HG03097 (cell line): Measurements from ENCODE around the gene PTPN1.
"Not testable (repeated sequence)": the region's sequence is repeated elsewhere in the genome, so short reads cannot be mapped to it uniquely, and the experiment has no call there.

Experiments used
- ATAC-seq: cut with Tn5 transposase; IDR thresholded peaks from one replicate; pipeline ENCODE4 v1.9.1; 2021; ENCODE audit not compliant: unreplicated experiment, low FRiP score

Gene PTPN1

DNA sequence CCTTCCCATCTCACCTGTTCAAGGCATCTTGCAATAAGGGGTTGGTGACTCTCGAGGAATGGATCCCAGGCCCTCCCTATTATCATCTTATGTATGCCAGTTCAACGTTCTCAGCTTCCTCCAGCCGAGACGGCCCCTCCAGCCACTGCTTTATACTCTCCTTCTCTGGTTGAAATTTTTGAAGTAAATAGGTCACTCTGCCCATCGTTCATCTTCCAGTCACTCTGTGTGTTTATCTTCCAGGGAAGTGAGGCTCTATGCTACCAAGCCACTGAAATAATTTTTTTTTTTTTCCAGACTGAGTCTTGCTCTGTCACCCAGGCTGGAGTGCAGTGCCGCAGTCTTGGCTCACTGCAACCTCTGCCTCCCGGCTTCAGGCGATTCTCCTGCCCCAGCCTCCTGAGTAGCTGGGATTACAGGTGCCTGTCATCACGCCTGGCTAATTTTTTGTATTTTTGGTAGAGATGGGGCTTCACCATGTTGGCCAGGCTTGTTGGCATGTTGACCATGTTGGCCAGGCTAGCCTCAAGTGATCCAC lies 17.0 kb downstream of the PTPN1 start:
- ATAC-seq, result no peak

DNA sequence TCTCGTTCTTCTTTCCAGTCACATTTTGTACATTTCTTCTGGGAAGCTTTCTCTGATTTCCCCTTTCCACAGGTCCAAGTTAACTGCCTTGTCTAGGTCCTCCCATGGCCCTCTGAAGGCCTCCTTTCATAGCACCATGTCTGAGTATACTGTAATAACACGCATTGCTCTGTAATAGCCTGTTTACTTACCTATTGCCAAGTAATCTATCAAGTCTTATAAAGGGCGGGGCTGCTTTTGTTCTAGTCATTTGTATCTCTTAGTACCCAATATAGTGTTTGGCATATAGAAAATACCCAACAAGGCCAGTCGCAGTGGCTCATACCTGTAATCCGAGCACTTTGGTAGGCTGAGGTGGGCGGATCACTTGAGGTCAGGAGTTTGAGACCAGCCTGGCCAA lies 17.9 kb downstream of the PTPN1 start:
- no peak for ATAC-seq

DNA sequence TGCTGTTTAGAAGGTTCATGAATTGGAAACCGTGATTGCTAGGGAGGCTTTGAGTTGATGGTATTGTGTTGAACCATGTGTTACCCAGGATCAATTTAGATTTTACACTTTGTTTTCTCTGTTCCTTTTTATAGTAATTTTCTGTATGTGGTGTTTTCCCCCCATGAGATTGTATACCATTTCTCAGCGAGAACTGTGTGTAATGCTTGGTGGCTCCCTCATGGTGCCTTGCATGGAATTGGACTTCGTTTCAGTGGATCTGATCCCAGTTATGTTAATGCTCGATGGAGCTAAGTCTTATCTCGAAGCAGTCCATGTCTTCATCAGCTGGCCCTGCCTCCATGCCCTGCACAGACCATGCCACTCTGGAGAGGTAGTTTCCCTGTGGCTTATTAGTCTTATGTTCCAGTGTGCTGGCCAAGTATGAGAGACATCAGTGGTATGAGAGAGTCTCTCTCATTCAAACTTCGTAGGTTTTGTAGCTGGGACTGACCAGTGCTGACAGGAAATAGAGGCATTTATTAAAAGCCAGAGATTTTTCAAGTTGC lies 18.7 kb downstream of the PTPN1 start:
- ATAC-seq, result no peak

DNA sequence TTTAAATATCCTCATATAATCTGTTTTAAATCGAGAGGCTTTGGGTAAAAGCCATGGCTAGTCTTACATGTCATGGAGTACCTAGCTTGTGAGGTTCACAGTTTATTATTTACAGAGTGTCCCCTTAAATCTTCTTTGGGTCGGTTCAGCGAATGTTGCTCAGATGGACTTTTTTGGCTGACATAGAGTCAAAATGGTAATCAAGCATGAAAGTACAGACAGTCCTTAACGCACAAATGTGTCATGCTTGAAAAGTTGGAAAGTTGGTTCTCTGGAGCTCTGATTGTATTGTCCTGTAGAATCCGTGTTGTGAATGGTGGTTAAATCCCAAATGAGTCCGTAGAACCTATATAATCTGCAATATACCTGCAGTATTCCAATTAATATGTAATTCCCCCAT lies 22.0 kb downstream of the PTPN1 start:
- no peak for ATAC-seq

DNA sequence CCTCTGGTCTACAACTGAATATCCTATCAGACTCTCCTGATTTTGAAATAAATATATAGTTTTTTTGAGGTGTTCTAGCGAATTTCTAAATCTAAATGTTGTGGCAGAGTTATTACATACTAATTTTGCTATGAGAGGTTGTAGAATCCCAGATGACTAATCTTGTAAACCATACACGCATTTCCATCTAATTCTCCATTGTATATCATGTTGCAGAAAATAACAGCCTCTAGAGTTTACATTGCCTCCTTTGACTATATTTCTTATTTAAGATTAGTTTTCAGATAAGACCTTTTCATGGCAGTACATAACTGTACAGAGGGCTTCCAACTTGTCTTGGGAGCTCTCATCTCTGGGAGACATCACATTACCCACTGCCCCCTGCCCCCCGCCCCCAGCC lies 22.9 kb downstream of the PTPN1 start:
- ATAC-seq, result no peak

DNA sequence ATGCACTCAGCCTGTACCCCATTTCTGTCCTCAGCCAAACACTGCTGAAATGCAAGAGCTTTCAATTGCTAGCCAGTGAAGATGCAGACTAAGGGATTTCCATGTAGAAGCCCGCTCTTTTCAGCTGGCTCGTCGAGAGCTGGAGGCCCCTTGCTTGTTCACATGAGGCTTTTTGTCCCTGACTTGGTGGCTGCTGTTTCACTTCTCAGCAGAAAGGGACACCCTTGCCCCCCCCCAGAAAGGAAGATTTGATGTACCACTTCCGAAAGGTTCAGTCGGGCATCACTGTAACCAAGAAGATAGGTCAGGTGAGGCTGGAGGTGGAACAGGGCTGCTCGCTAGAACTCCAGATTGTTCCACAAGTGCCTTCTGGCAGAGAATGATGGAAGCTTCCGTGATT lies 23.3 kb downstream of the PTPN1 start:
- no peak for ATAC-seq

DNA sequence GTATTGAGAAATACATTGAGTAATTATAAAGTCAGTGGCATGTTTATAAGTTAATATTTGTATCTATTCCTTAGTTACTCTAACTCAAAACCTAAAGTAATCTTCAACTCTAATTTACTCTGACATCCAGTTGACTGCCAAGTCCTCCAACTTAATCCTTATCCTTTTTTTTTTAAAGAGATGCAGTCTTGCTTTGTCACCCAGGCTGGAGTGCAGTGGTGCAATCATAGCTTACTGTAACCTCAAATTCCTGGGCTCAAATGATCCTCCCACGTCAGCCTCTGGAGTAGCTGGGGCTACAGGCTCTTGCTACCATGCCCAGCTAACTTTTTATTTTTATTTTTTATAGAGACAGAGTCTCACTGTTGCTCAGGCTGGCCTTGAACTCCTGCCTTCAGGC lies 24.4 kb downstream of the PTPN1 start:
- ATAC-seq, result no peak

DNA sequence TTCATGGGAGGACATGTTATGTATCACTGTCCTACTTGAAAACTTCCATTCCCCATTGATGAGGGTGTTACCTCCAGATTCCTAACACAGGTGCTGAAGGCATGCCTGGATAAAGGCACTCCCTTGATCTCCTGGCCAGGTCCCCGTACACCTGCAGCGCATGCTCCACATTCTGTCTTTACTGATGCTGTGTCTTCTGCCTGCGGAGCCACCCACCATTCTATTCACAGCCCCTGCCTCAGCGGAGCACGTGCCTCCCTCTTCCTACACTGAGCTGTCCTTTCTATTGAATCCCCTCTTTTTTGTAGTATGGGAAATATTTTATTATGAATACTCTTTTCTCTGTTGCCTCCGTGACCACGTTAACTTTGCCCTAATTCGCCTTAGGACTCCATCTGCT lies 25.0 kb downstream of the PTPN1 start:
- no peak for ATAC-seq

DNA sequence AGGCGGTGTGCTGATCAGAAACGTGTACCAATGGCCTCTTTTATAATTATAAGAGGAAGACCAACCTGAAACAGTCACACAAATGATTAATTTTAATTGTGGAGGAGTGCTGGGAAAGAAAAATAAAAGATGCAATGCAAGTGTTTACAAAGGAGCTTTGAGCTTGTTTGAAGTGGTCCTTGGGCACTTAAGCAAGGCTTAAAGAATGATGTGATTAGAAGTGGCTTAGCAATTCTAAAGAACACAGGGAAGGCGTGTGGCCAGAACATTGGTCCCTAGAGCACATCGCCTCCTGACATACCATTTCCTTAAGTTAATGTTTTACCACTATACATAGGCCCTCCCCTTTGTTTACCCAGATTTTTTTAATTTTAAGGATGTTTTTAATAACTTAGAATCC lies 26.1 kb downstream of the PTPN1 start:
- no peak for ATAC-seq

DNA sequence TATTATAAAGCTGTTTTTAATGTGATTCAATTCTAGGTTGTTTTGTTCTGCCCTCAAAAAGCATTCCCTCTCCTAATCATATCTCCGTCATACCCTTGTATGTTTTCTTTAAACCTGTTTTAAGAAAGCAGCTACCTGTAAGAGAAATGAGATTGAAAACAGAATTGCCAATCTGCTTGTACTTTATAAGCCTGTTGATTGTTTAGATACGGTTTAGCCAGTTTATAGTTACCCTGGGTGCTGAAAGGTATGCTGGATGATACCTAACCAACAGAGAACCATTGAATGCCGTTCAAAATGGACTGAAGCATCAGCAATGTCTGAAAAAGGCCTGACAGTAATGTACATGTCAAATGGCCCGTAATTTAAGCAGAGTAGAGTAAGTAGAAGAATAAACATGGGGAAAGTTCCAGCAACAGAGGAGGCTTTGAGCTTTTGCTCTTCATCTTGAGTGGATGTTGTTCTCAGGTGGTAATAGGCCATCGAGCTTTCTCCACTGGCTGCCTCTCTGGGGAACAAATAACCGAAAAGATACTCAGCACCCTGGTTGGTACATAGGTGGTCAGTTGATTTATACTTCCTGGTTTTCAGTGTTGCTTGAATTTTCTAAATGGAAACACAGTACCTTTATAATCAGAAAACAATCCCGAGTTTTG lies 27.5 kb downstream of the PTPN1 start:
- no peak for ATAC-seq

DNA sequence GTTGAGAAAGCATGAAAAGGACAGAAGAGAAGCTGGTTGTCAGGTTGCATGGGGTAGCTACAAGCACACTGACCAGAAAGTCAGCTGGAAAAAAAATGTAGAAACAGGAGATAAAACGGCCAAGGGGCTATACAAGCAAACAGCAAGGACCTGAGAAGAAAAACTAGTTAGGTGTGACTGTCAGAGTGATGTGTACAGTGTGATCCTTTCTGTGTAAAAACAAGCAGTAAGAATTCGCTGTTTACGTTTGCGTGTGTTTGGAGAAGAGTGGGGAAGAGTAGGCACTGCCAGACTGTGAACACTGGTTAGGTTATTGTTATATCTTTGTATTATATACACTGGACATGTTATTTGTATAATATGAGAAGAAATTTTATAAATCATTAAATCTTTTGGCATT lies 28.1 kb downstream of the PTPN1 start:
- no peak for ATAC-seq

DNA sequence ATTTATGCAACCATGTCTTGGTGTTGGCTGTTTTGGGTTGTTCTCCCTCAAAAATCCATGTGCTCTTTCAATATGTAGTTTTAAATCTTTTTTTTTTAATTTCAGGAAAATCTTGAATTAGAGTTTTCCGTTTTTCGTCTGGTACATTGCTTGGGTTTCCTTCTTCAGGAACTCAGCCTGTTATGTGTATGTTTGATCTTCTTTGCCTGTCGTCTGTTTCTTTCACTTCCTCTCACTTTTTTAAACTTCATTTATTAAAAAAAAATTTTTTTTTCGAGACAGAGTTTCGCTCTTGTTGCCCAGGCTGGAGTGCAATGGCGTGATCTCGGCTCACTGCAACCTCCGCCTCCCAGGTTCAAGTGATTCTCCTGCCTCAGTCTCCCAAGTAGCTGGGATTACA lies 29.6 kb downstream of the PTPN1 start:
- not testable (repeated sequence) for ATAC-seq

DNA sequence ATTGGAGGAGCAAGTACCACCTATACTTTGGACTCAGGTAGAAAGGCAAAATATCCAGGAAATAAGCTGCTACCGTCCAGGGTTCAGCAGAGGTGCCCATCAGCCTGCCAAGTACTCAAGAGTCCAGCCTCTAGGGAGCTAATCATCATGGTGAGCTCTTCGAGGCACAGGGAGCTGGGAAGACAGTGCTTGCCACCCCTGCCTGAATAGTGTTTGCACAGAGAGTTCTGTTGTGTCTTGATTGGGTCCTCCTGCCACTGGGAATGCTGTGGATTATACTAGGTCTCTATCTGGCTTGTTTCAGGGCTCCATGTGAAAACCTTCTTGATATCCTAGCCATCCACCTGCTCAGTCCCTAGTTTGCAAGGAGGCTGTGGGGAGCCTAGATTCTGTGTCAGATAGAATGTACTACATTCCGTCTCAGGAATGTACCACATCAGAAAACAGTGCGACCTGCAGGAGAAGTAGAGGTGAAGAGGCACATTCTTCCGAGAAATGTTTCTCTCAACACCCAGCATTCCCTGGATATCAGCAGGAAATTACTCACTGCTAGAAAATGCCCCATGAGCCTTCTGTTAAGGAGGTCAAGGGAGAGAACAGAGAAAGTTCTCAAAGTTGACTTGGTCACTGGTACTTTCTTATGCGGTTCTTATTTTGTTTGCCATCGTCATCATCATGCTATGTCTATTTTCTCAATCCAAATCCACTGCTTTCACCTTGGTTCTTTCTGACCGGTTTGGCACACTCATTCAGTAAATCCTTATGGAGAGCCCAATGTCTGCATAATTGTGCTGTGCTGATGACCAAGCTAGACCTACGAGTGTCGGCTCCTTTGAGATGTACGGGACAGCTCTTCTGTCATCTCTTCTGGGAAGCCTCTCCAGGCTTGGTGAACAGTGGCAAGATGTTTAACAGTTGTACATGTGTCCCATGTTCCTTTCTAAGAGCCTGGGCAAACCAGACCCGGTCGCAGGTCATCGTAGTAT lies 30.7 kb downstream of the PTPN1 start:
- ATAC-seq, result no peak

DNA sequence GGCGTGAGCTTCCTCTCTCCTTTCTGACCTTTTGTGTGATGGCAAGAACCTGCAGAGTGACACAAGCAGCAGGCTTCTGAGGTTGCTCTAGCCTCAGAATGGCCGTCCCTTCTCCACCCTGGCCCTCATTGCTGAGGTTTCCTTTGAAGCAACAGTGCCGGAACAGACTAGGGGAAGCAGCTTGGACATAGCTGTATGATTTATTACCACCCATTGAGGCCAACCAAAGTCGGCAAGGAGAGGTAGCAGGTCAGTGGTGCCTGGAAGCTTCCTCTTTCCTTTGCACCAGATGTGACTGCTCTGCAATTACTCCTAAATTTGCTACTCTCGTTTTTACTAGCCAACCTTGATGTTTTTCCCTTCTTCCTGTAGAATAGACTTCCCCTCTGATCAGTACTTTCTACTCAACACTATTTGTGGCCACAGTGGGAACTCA lies 31.4 kb downstream of the PTPN1 start:
- ATAC-seq, result no peak

DNA sequence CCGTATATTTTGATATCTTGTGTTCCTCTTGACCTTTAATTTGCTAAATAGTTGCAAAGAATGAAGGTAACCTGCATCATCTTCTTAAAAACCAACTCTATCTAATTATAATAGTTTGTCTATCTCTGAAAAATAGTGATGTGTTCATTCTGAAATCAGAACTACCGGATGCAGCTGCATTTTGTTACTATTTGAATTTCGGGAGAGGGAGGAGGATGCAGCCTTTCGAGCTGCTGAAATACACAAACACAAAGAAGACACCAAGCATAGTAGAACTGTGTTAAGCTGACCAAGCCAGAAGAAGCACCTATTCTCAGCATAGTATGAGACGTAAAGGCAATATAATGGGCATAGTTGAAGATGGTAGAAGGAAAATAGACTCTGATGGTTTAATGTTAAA lies 33.1 kb downstream of the PTPN1 start:
- no peak for ATAC-seq

DNA sequence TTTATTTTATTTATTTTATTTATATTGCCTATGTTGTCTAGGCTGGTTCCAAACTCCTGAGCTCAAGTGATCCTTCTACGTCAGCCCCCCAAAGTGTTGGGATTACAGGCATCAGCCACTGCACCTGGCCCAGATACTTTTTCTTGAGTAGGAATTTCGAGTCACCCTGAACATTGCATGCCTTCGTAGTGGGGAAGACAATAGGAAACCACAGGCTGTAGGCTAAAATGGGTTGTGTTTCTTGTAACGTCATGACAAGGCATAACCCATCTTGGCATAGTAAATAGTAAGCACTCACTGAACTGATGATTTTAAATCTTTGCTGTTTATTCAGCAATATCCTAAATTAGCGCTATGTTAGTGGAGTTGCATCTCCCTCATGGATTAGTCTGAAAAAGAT lies 34.9 kb downstream of the PTPN1 start:
- no peak for ATAC-seq

DNA sequence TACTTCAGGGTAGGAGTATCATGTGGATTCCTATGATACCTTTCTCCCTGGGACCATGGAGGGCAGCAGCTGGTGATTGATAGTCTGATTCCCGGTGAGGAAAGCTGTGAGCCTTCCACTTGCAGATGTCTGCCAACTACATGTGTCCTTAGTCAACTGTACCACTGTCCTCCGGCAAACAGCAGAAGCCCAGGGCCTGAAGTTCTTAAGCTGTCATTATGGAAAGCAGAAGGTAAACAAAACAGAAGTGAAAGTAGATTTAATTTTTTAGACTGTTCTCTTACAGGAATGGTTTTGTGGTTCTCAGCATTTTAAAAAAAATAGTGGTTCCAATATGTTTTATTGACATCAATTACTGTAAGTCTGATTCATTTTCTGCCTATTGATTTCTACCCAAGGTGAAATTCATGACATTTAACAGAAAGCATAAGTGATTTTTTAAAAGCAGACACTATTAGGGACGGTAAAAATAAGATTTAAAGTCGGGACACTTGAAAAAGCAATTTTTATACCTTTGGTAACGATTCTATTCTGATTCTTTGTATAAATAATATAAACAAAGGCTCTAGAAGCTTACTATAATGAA lies 36.6 kb downstream of the PTPN1 start:
- no peak for ATAC-seq

DNA sequence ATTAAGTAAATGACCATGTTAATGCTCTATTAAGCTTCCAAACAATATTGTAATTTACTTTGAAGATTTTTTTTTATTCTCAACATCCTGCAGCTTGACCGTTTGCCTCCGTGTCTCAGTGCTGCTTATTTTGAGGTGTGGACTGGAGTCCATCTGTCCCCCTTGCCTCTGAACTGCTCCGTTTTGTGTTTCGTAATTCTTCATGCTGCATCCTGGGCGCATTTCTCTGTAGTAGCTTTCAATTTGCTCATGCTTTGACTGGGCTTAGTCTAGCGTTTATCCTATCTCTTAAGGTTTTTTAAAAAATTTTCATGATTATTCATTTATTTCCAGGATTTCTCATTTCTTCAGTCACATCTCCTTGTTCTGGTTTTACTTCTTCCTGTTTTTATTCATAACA lies 37.8 kb downstream of the PTPN1 start:
- ATAC-seq, result no peak

DNA sequence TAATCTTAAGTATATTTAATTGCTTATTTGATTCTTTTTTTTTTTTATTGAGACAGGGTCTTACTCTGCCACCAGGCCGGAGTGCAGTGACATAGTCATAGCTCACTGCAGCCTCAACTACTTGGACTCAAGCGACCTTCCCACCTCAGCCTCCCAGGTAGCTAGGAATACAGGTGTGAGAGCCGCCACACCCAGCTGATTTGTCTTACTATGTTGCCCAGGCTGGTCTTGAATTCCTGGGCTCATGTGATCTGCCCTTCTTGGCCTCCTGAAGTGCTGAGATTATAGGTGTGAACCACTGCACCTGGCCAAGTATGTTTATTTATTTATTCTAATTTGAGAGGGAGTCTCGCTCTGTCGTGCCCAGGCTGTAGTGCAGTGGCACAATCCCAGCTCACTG lies 38.2 kb downstream of the PTPN1 start:
- no peak for ATAC-seq

DNA sequence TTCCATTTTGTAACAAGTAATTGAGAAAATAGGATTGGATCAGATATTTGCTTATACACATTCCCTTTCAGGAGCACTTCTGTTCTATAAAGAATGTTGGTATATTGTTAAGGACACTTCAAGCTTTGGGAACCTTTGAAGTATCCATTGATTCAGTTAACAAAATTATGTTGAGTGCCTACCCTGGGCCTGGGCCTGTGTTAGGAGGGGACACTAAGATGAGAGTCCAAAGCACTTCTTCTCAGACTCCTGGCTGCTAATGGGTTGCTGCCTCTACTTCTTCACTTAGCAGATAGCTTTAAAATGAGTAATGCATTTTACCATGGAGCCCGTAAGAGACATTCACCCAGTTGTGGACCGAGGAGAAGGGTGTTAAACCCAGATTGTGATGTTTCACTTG lies 40.3 kb downstream of the PTPN1 start:
- ATAC-seq, result no peak

DNA sequence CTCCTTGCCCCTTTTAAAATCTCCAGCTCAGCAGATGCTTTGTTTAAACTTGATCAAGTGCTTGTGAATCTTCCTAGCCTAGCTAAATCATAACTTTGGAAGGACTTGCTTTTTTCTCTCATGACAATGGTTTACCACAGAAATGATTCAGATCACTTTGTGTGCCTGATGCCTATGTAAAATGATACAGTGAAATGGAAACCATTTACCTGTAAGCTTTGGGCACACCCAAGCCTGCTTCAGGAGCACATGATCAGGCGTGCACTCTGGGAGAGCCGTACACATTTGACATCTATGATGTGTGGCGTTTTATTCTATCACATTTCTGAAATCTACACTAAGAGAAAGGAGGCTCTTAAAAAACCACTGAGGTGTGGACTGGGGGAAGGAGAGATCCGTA lies 41.1 kb downstream of the PTPN1 start:
- no peak for ATAC-seq
